ENCODE results near the gene ARMCX4. TPM values are rescaled to one million over a fixed set of nuclear protein-coding genes. Genes with fewer than 3 reads are reported as not detected.
A peak's percentile ranks its signal among the peaks of the same experiment; 100 is the strongest.

The ARMCX4 gene
- 18.9 TPM for polyA plus RNA-seq
- long read RNA-seq, donor 1, partial matches to known transcripts = 0 of 1 reads
- long read RNA-seq, donor 1, other reads (novel, unspliced or antisense) = 0 of 1 reads
- long read RNA-seq, donor 2, partial matches to known transcripts = 0 of 2 reads
- long read RNA-seq, donor 2, other reads (novel, unspliced or antisense) = 0 of 2 reads
- long read RNA-seq, donor 3, partial matches to known transcripts = 0 of 3 reads
- long read RNA-seq, donor 3, other reads (novel, unspliced or antisense) = 0 of 3 reads
- long read RNA-seq, donor 4 = 0 reads
- long read RNA-seq, donor 5, partial matches to known transcripts = 0 of 1 reads
- long read RNA-seq, donor 5, other reads (novel, unspliced or antisense) = 0 of 1 reads
- long read RNA-seq, donor 6, partial matches to known transcripts = 0 of 1 reads
- long read RNA-seq, donor 6, other reads (novel, unspliced or antisense) = 0 of 1 reads
- long read RNA-seq, donor 7, partial matches to known transcripts = 0 of 1 reads
- long read RNA-seq, donor 7, other reads (novel, unspliced or antisense) = 0 of 1 reads
- long read RNA-seq, donor 8, partial matches to known transcripts = 0 of 1 reads
- long read RNA-seq, donor 8, other reads (novel, unspliced or antisense) = 0 of 1 reads
- long read RNA-seq, donor 9, partial matches to known transcripts = 0 of 2 reads
- long read RNA-seq, donor 9, other reads (novel, unspliced or antisense) = 0 of 2 reads
- long read RNA-seq, donor 10, partial matches to known transcripts = 0 of 2 reads
- long read RNA-seq, donor 10, other reads (novel, unspliced or antisense) = 0 of 2 reads
- long read RNA-seq, donor 11, partial matches to known transcripts = 0 of 3 reads
- long read RNA-seq, donor 11, other reads (novel, unspliced or antisense) = 0 of 3 reads

GRCh38 chrX:101485212-101485949, at the start of gene ARMCX4:
Gene ARMCX4 (plus strand): TSS chrX:101485456. CDS start chrX:101488590, 3,134 bp downstream.
- Histone ChIP-seq H3K4me1 (ENCODE audit: control insufficient read depth, insufficient read depth, low read length) (no peaks in the 10 kb centered on the region), H3K9me3 (ENCODE audit: control insufficient read depth, low read depth, low read length) (no peaks in the 10 kb centered on the region), H3K27ac (ENCODE audit: low read length) (peak within 1 kb of the TSS; percentile 6), H3K36me3 (ENCODE audit: control insufficient read depth, insufficient read depth, low read length) (peaks cover 3% of the 10 kb centered on the region), H3K4me3 (ENCODE audit: low read length) (peak within 1 kb of the TSS; percentile 52), H3K27me3 (ENCODE audit: control insufficient read depth, insufficient read depth, low read length) (no peaks in the 10 kb centered on the region)
- whole genome bisulfite sequencing (ENCODE audit: insufficient coverage, low lambda C conversion rate) = no CpG with 5 or more reads among the region's 50 CpGs
- peak; percentile 35 to 42 for DNase-seq

DNA sequence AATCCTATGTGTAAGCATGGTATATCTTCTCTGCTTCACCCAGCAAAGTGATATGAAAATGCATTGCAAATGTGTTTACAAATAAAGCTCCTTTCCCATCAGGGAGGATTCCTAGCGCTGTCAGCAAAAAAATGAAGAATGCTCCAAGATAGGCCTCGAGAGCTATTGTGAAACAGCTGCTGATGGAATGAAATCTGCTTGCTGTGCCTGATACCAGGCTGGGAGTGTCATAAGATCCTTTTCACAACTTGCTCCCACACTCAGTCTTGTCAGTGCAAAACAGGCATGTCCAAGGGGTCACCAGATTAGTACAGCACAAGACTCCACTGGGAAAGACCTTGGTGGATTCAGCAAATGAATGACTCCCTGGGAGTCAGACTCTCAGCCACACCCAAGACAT, 43.2 kb upstream of the ARMCX4 start:
- peak; percentile 64 to 79 for DNase-seq
- Histone ChIP-seq H3K27ac (ENCODE audit: low read length) (peak overlapping the region; percentile 93), H3K4me1 (ENCODE audit: control insufficient read depth, insufficient read depth, low read length) (peaks cover 12% of the 10 kb centered on the region)

DNA sequence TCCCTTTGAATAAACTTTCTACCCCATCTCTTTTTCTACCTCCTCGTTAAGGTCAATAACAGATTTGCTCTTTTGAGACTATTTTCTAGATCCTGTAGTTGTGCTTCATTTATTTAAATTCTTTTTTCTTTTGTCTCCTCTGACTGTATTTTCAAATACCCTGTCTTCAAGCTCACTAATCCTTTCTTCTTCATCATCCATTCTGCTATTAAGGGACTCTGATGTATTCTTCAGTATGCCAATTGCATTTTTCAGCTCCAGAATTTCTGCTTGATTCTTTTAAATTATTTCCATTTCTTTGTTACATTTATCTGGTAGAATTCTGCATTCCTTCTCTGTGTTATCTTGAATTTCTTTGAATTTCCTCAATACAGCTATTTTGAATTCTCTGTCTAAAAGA, 36.0 kb upstream of the ARMCX4 start:
- no peak for DNase-seq
- H3K9me3 ChIP-seq (ENCODE audit: control insufficient read depth, low read depth, low read length) = peaks cover 4% of the 10 kb centered on the region
- no peaks in the 10 kb centered on the region for H3K27me3 ChIP-seq (ENCODE audit: control insufficient read depth, insufficient read depth, low read length)
- peaks cover 11% of the 10 kb centered on the region for H3K4me1 ChIP-seq (ENCODE audit: control insufficient read depth, insufficient read depth, low read length)
- WGBS (ENCODE audit: insufficient coverage, low lambda C conversion rate) = no CpG with 5 or more reads among the region's 1 CpG
- no peak overlapping the region for H3K4me3 ChIP-seq (ENCODE audit: low read length)
- no peak overlapping the region for H3K27ac ChIP-seq (ENCODE audit: low read length)
- peaks cover 2% of the 10 kb centered on the region for H3K36me3 ChIP-seq (ENCODE audit: control insufficient read depth, insufficient read depth, low read length)

More for the DNA sequence above, 43.2 kb upstream of the ARMCX4 start:
- Histone ChIP-seq H3K36me3 (ENCODE audit: control insufficient read depth, insufficient read depth, low read length) (peaks cover 21% of the 10 kb centered on the region), H3K27me3 (ENCODE audit: control insufficient read depth, insufficient read depth, low read length) (no peaks in the 10 kb centered on the region), H3K4me3 (ENCODE audit: low read length) (no peak overlapping the region), H3K9me3 (ENCODE audit: control insufficient read depth, low read depth, low read length) (no peaks in the 10 kb centered on the region)
- WGBS (ENCODE audit: insufficient coverage, low lambda C conversion rate) = no CpG with 5 or more reads among the region's 2 CpGs

- Histone ChIP-seq H3K4me3 (ENCODE audit: low read length) (no peak overlapping the region), H3K4me1 (ENCODE audit: control insufficient read depth, insufficient read depth, low read length) (peaks cover 11% of the 10 kb centered on the region), H3K9me3 (ENCODE audit: control insufficient read depth, low read depth, low read length) (peaks cover 4% of the 10 kb centered on the region), H3K27me3 (ENCODE audit: control insufficient read depth, insufficient read depth, low read length) (no peaks in the 10 kb centered on the region), H3K27ac (ENCODE audit: low read length) (peak overlapping the region; percentile 92), H3K36me3 (ENCODE audit: control insufficient read depth, insufficient read depth, low read length) (peaks cover 2% of the 10 kb centered on the region)
- no peak for DNase-seq
- no CpG with 5 or more reads among the region's 2 CpGs for WGBS (ENCODE audit: insufficient coverage, low lambda C conversion rate)
These were observed 35.2 kb upstream of the ARMCX4 start for GRCh38 chrX:101450085-101450484.

GRCh38 chrX:101450961-101451360, 34.3 kb upstream of the ARMCX4 start:
- H3K9me3 ChIP-seq (ENCODE audit: control insufficient read depth, low read depth, low read length) = peaks cover 4% of the 10 kb centered on the region
- DNase-seq = peak; percentile 54 to 79
- H3K4me3 ChIP-seq (ENCODE audit: low read length) = no peak overlapping the region
- H3K27me3 ChIP-seq (ENCODE audit: control insufficient read depth, insufficient read depth, low read length) = no peaks in the 10 kb centered on the region
- no CpG with 5 or more reads among the region's 2 CpGs for WGBS (ENCODE audit: insufficient coverage, low lambda C conversion rate)
- H3K4me1 ChIP-seq (ENCODE audit: control insufficient read depth, insufficient read depth, low read length) = peaks cover 11% of the 10 kb centered on the region
- H3K27ac ChIP-seq (ENCODE audit: low read length) = peak overlapping the region; percentile 92
- H3K36me3 ChIP-seq (ENCODE audit: control insufficient read depth, insufficient read depth, low read length) = peaks cover 2% of the 10 kb centered on the region

GRCh38 chrX:101452056-101452455, 33.2 kb upstream of the ARMCX4 start:
- Histone ChIP-seq H3K36me3 (ENCODE audit: control insufficient read depth, insufficient read depth, low read length) (peaks cover 2% of the 10 kb centered on the region), H3K4me1 (ENCODE audit: control insufficient read depth, insufficient read depth, low read length) (peaks cover 11% of the 10 kb centered on the region), H3K9me3 (ENCODE audit: control insufficient read depth, low read depth, low read length) (peaks cover 4% of the 10 kb centered on the region), H3K4me3 (ENCODE audit: low read length) (no peak overlapping the region), H3K27ac (ENCODE audit: low read length) (peak overlapping the region; percentile 92), H3K27me3 (ENCODE audit: control insufficient read depth, insufficient read depth, low read length) (no peaks in the 10 kb centered on the region)
- no peak for DNase-seq
- WGBS (ENCODE audit: insufficient coverage, low lambda C conversion rate) = no CpG with 5 or more reads among the region's 3 CpGs

DNA sequence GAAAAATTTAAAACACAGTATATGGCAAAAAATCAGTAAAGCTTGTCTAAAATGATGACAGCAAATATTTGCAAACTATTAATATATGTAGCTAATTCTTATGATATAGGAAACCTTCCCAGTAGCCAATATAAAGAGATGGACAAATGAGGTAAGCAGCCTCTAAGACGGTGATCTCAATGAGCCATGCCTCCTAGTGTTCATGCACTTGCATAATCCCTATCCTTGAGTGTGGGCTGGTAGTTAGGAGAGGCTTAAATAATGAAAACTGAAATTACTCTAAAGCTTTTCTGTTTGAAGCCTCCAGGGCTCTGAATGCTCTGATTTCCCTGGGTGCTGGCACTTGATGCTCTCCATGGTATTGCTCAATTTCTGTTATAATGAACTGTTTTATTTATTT, 24.6 kb upstream of the ARMCX4 start:
- Histone ChIP-seq H3K9me3 (ENCODE audit: control insufficient read depth, low read depth, low read length) (no peaks in the 10 kb centered on the region), H3K27ac (ENCODE audit: low read length) (no peak overlapping the region), H3K4me3 (ENCODE audit: low read length) (no peak overlapping the region), H3K27me3 (ENCODE audit: control insufficient read depth, insufficient read depth, low read length) (no peaks in the 10 kb centered on the region), H3K4me1 (ENCODE audit: control insufficient read depth, insufficient read depth, low read length) (no peaks in the 10 kb centered on the region), H3K36me3 (ENCODE audit: control insufficient read depth, insufficient read depth, low read length) (peaks cover 2% of the 10 kb centered on the region)
- no peak for DNase-seq
- WGBS (ENCODE audit: insufficient coverage, low lambda C conversion rate) = no CpG with 5 or more reads among the region's 1 CpG

GRCh38 chrX:101462892-101463291, 22.4 kb upstream of the ARMCX4 start:
- Histone ChIP-seq H3K27ac (ENCODE audit: low read length) (no peak overlapping the region), H3K4me3 (ENCODE audit: low read length) (no peak overlapping the region), H3K27me3 (ENCODE audit: control insufficient read depth, insufficient read depth, low read length) (no peaks in the 10 kb centered on the region), H3K9me3 (ENCODE audit: control insufficient read depth, low read depth, low read length) (no peaks in the 10 kb centered on the region), H3K36me3 (ENCODE audit: control insufficient read depth, insufficient read depth, low read length) (peaks cover 2% of the 10 kb centered on the region), H3K4me1 (ENCODE audit: control insufficient read depth, insufficient read depth, low read length) (no peaks in the 10 kb centered on the region)
- no CpG with 5 or more reads among the region's 3 CpGs for WGBS (ENCODE audit: insufficient coverage, low lambda C conversion rate)
- no peak for DNase-seq

GRCh38 chrX:101478366-101478765, 6.9 kb upstream of the ARMCX4 start:
- no CpG with 5 or more reads among the region's 2 CpGs for WGBS (ENCODE audit: insufficient coverage, low lambda C conversion rate)
- H3K4me3 ChIP-seq (ENCODE audit: low read length) = no peak overlapping the region
- DNase-seq = no peak
- no peaks in the 10 kb centered on the region for H3K4me1 ChIP-seq (ENCODE audit: control insufficient read depth, insufficient read depth, low read length)
- no peaks in the 10 kb centered on the region for H3K9me3 ChIP-seq (ENCODE audit: control insufficient read depth, low read depth, low read length)
- no peaks in the 10 kb centered on the region for H3K27me3 ChIP-seq (ENCODE audit: control insufficient read depth, insufficient read depth, low read length)
- no peaks in the 10 kb centered on the region for H3K36me3 ChIP-seq (ENCODE audit: control insufficient read depth, insufficient read depth, low read length)
- H3K27ac ChIP-seq (ENCODE audit: low read length) = no peak overlapping the region

- no peak for DNase-seq
- Histone ChIP-seq H3K27ac (ENCODE audit: low read length) (no peak overlapping the region), H3K4me1 (ENCODE audit: control insufficient read depth, insufficient read depth, low read length) (no peaks in the 10 kb centered on the region), H3K27me3 (ENCODE audit: control insufficient read depth, insufficient read depth, low read length) (no peaks in the 10 kb centered on the region), H3K4me3 (ENCODE audit: low read length) (no peak overlapping the region), H3K36me3 (ENCODE audit: control insufficient read depth, insufficient read depth, low read length) (no peaks in the 10 kb centered on the region), H3K9me3 (ENCODE audit: control insufficient read depth, low read depth, low read length) (no peaks in the 10 kb centered on the region)
- WGBS (ENCODE audit: insufficient coverage, low lambda C conversion rate) = no CpG with 5 or more reads among the region's 4 CpGs
These were observed 3.0 kb upstream of the ARMCX4 start for GRCh38 chrX:101482296-101482695.

Data from large intestine (tissue), 12 donors.